ENCODE measurements around the gene ZNF134. TPM values are rescaled to one million over a fixed set of nuclear protein-coding genes. Genes with fewer than 3 reads are reported as not detected.

ZNF134 gene
- total RNA-seq, 1 experiment from 2014 or later: 52.5 TPM

- peaks cover 92% of the 10 kb centered on the region for H3K36me3 Mint-ChIP-seq
- TF ChIP-seq CDX4 (CRISPR knock-in tag; IDR thresholded peaks at IDR 0.05; ENCODE audit: borderline replicate concordance) (no peak), RELA (CRISPR knock-in tag; IDR thresholded peaks at IDR 0.05; ENCODE audit: borderline replicate concordance) (no peak), ZNF416 (CRISPR knock-in tag; IDR thresholded peaks at IDR 0.05) (no peak), RORB (CRISPR knock-in tag; IDR thresholded peaks at IDR 0.05) (no peak), NFE2L1 (CRISPR knock-in tag; IDR thresholded peaks at IDR 0.05) (no peak), FOXK1 (CRISPR knock-in tag; IDR thresholded peaks at IDR 0.05) (no peak), TEAD4 (CRISPR knock-in tag; IDR thresholded peaks at IDR 0.05) (no peak), MYBL2 (CRISPR knock-in tag; IDR thresholded peaks at IDR 0.05) (no peak), E2F5 (CRISPR knock-in tag; IDR thresholded peaks at IDR 0.05) (no peak), NFYB (CRISPR knock-in tag; conservative IDR thresholded peaks at IDR 0.05; ENCODE audit: low read depth) (no peak), AR (CRISPR knock-in tag; IDR thresholded peaks at IDR 0.05) (no peak)
- H3K4me1 Mint-ChIP-seq: no peaks in the 10 kb centered on the region
- ChIA-PET CTCF (no interaction called here), POLR2A (no interaction called here)
- H3K4me3 Mint-ChIP-seq: no peak overlapping the region
- no peak for DNase-seq (ENCODE audit: low spot score)
- H3K27me3 Mint-ChIP-seq (ENCODE audit: low read depth): peaks cover 29% of the 10 kb centered on the region
- no peak overlapping the region for H3K27ac Mint-ChIP-seq
- ATAC-seq: no peak
- peaks cover 99% of the 10 kb centered on the region for H3K9me3 Mint-ChIP-seq
These were observed 43.3 kb upstream of the ZNF134 start for GRCh38 chr19:57570707-57571106.

GRCh38 chr19:57572415-57572947, 41.6 kb upstream of the ZNF134 start:
- peaks cover 15% of the 10 kb centered on the region for H3K27me3 Mint-ChIP-seq (ENCODE audit: low read depth)
- peaks cover 91% of the 10 kb centered on the region for H3K36me3 Mint-ChIP-seq
- ChIA-PET CTCF (no interaction called here), POLR2A (no interaction called here)
- H3K4me1 Mint-ChIP-seq: peaks cover 2% of the 10 kb centered on the region; the same call in 1 of the 2 replicates
- H3K27ac Mint-ChIP-seq: no peak overlapping the region
- no peak overlapping the region for H3K4me3 Mint-ChIP-seq
- ATAC-seq: no peak
- no peak for DNase-seq (ENCODE audit: low spot score)
- H3K9me3 Mint-ChIP-seq: peaks cover 97% of the 10 kb centered on the region
- TF ChIP-seq PRDM15 (CRISPR knock-in tag; IDR thresholded peaks at IDR 0.05): no peak
- no peak for TF ChIP-seq TP53 (CRISPR knock-in tag; IDR thresholded peaks at IDR 0.05)
- TF ChIP-seq ELF4 (CRISPR knock-in tag; IDR thresholded peaks at IDR 0.05; ENCODE audit: low read depth): no peak
- no peak for TF ChIP-seq IRF1 (CRISPR knock-in tag; IDR thresholded peaks at IDR 0.05)
- TF ChIP-seq MLX (CRISPR knock-in tag; IDR thresholded peaks at IDR 0.05): no peak
- no peak for TF ChIP-seq SMAD3 (CRISPR knock-in tag; IDR thresholded peaks at IDR 0.05; ENCODE audit: borderline replicate concordance)
- TF ChIP-seq E2F4 (CRISPR knock-in tag; IDR thresholded peaks at IDR 0.05; ENCODE audit: borderline replicate concordance, low read depth): no peak
- TF ChIP-seq EMX1 (CRISPR knock-in tag; IDR thresholded peaks at IDR 0.05): no peak
- no peak for TF ChIP-seq NFYB (CRISPR knock-in tag; conservative IDR thresholded peaks at IDR 0.05; ENCODE audit: low read depth)
- TF ChIP-seq ZNF219 (CRISPR knock-in tag; IDR thresholded peaks at IDR 0.05; ENCODE audit: borderline replicate concordance): no peak
- TF ChIP-seq GRHL2 (CRISPR knock-in tag; IDR thresholded peaks at IDR 0.05; ENCODE audit: insufficient replicate concordance, severe bottlenecking): no peak
- TF ChIP-seq ZNF396 (CRISPR knock-in tag; IDR thresholded peaks at IDR 0.05; ENCODE audit: borderline replicate concordance): no peak
- TF ChIP-seq ZNF121 (CRISPR knock-in tag; IDR thresholded peaks at IDR 0.05): no peak
- TF ChIP-seq SOX15 (CRISPR knock-in tag; IDR thresholded peaks at IDR 0.05): no peak
